ENCODE measurements around the gene SHB.

SHB gene

DNA sequence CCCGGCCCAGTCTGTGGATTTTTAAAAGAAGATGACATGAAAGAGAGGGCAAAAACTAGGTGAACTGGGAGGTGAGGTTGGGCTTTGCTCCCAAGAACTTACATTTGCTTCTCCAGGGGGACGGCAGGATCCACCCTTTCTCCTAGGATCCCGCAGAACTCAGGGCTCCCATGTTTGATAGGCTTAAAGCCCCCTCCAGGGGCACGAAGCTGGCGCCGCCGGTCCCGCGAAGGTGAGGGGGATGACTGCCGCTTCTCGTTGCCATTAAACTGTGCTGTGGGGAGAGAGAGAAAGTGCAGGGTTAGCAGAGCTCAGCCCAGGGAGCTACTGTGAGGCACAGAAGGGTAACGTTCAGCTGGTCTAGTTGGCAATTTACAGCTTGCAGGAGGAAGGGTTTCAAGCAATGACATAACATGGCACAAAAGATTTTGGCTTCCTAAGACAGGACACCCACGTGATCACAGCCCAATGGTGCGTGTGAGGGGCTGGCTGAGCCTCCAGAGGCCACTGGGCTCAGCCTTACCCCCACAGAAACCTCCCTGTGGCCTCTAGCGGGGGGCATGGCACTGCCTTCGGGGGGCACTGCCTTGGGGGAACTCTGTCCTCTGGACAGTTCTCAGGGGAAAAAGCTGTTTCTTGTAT, 113.1 kb downstream of the SHB start:
- no peaks in the 10 kb centered on the region for H3K27me3 ChIP-seq (ENCODE audit: control insufficient read depth, insufficient read depth, low read length)
- H3K36me3 ChIP-seq (ENCODE audit: insufficient read depth, low read length), result peaks cover 24% of the 10 kb centered on the region
- peaks cover 33% of the 10 kb centered on the region for H3K4me1 ChIP-seq (ENCODE audit: control insufficient read depth, insufficient read depth, low read length)
- no peak overlapping the region for H3K4me3 ChIP-seq (ENCODE audit: low read length)
- no peak overlapping the region for H3K4me2 ChIP-seq (ENCODE audit: low read length)
- H3K9me3 ChIP-seq (replicated peaks; ENCODE audit: low read length), result no peaks in the 10 kb centered on the region
- H3K9ac ChIP-seq (ENCODE audit: low read depth, low read length), result no peak overlapping the region

DNA sequence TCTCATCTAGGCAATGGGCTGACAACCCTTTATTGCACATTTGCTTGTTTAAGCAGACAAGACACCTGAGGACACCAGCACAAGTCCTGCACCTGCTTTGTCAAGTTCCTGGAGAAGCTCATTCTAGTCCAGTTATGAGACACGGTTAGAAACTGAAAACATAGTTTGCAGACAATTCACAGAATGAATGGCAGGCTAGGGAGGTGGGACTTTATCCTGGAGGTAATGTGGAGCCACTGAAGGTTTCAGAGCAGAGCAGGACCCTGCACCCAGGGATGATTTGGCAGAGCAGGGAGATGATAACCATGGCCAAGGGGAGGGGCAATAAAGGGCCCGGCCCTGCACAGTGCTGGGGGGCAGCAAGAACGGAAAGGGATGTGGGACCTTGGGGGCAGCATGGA, 114.4 kb downstream of the SHB start:
- Histone ChIP-seq H3K4me3 (ENCODE audit: low read length) (no peak overlapping the region), H3K4me2 (ENCODE audit: low read length) (peak overlapping the region; percentile 74), H3K36me3 (ENCODE audit: insufficient read depth, low read length) (peaks cover 24% of the 10 kb centered on the region), H3K27me3 (ENCODE audit: control insufficient read depth, insufficient read depth, low read length) (no peaks in the 10 kb centered on the region), H3K9ac (ENCODE audit: low read depth, low read length) (peak overlapping the region; percentile 21), H3K9me3 (replicated peaks; ENCODE audit: low read length) (no peaks in the 10 kb centered on the region), H3K4me1 (ENCODE audit: control insufficient read depth, insufficient read depth, low read length) (peaks cover 40% of the 10 kb centered on the region)

DNA sequence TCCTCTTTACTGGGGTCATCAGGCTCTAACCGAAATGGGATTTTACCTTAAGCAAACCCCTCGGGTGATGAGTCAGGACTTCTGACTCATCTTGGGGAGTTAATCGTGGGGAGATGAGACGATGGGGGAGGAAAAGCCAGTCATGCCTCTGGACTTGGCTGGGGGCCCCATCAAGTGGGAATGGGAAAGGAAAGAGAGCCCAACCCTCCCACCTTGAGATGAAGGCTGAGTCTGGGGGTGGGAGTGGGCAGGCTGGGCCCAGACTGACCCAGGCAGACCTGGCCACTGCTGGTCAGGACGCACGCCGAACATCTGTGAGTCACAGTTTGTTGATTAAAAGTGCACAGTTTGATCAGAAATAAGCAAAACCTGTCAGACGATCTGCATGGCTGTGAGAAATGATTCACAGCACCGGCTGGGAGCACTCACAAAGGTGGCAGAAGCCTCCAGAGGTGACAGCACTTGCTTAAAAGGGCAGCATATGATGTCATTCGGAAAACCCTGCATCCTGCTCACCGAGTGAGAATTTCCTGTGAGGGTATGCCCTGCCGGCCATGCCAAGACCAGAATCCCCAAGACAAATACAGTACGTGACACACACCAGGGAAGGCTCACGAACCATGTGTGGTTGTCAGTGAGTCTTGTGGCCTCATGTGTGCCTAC, 115.1 kb downstream of the SHB start:
- Histone ChIP-seq H3K4me2 (ENCODE audit: low read length) (peak overlapping the region; percentile 74), H3K4me1 (ENCODE audit: control insufficient read depth, insufficient read depth, low read length) (peaks cover 44% of the 10 kb centered on the region), H3K9me3 (replicated peaks; ENCODE audit: low read length) (no peaks in the 10 kb centered on the region), H3K4me3 (ENCODE audit: low read length) (peak overlapping the region; percentile 18), H3K36me3 (ENCODE audit: insufficient read depth, low read length) (peaks cover 24% of the 10 kb centered on the region), H3K27me3 (ENCODE audit: control insufficient read depth, insufficient read depth, low read length) (no peaks in the 10 kb centered on the region), H3K9ac (ENCODE audit: low read depth, low read length) (peak overlapping the region; percentile 60)

DNA sequence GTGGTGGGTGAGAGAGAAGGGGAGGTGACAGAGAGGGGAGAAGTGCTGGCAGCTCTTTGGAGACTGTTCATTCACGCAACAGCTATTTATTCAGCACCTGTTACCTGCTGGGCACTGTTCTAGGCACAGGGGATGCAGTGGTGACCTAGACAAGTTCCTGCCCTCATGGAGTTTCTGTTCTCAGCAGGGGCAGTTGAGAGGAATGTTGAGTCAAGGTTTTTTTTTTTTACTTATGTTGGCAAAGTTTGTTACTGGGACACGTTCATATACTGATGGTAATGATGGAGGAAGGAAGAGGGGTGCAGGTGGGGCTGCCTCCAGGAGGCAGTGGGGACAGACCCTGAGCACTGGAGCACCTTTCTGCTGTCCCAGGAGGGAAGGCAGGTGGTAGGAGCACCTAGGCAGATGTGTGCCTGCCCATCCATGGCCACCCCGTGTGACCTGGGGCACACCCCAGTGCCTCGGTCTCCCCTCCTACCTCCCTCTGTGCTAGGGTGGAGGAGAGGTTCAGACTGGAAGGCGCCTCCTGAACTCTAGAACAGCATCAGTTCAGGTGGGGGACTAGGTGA, 115.7 kb downstream of the SHB start:
- peak overlapping the region; percentile 18 for H3K4me3 ChIP-seq (ENCODE audit: low read length)
- peak overlapping the region; percentile 74 for H3K4me2 ChIP-seq (ENCODE audit: low read length)
- no peaks in the 10 kb centered on the region for H3K27me3 ChIP-seq (ENCODE audit: control insufficient read depth, insufficient read depth, low read length)
- no peaks in the 10 kb centered on the region for H3K9me3 ChIP-seq (replicated peaks; ENCODE audit: low read length)
- H3K36me3 ChIP-seq (ENCODE audit: insufficient read depth, low read length), result peaks cover 28% of the 10 kb centered on the region
- H3K9ac ChIP-seq (ENCODE audit: low read depth, low read length), result peak overlapping the region; percentile 60
- H3K4me1 ChIP-seq (ENCODE audit: control insufficient read depth, insufficient read depth, low read length), result peaks cover 44% of the 10 kb centered on the region

DNA sequence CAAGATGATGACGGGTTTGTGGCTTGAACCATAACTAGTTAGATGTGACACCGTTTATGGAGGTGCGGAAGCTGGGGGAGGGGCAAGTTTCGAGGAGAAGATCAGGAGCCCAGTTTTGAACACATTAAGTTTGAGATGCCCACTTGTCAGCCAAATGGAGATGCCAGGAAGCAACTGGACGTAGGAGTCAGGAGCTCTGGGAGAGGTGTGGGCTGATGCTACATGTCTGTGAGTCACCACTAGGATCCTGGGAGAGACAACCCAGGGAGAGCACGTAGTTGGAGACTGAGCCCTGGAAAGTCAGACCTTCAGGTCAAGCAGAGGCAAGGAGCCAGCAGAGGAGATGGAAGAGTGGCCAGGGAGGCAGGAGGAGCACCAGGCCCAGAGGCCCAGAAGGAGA, 116.3 kb downstream of the SHB start:
- peaks cover 28% of the 10 kb centered on the region for H3K36me3 ChIP-seq (ENCODE audit: insufficient read depth, low read length)
- H3K9ac ChIP-seq (ENCODE audit: low read depth, low read length), result no peak overlapping the region
- no peaks in the 10 kb centered on the region for H3K27me3 ChIP-seq (ENCODE audit: control insufficient read depth, insufficient read depth, low read length)
- no peak overlapping the region for H3K4me2 ChIP-seq (ENCODE audit: low read length)
- H3K9me3 ChIP-seq (replicated peaks; ENCODE audit: low read length), result no peaks in the 10 kb centered on the region
- peaks cover 44% of the 10 kb centered on the region for H3K4me1 ChIP-seq (ENCODE audit: control insufficient read depth, insufficient read depth, low read length)
- H3K4me3 ChIP-seq (ENCODE audit: low read length), result no peak overlapping the region

DNA sequence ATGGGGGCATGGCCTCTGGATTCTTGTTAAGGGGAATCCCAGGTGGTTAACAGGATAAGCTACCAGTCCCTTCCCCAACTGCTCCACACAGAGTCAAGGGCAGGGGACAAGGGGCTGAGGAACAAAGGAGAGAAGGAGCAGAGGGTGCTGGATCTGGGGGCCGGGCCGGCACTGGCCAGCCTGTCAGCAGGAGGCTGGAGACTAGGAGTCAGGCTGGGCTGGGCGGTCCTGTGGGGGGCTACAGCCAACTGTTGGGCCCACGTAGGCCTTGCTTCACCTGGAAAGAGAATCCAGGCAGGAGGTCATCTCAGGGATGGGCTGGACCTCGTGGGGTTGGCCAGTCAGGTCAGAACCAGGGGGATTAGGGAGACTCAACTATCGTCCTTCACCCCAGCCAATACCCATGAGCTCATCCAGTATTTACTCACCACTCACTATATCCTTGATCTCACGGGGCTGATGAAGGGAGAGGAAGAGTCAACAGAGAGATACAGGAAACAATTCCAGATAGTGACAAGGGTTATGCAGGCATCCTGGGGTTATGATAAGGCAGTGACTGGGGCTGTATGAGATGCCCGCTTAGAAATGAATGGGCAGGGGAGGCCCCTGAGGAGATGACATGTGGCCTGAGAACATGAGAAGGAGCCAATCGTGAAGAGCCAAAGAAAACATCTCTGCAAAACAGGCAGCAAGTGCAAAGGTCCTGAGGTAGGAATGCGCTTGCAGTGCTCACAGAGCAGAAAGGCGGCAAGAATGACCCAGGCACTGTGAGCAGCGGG, 117.2 kb downstream of the SHB start:
- Histone ChIP-seq H3K9ac (ENCODE audit: low read depth, low read length) (no peak overlapping the region), H3K4me1 (ENCODE audit: control insufficient read depth, insufficient read depth, low read length) (peaks cover 44% of the 10 kb centered on the region), H3K9me3 (replicated peaks; ENCODE audit: low read length) (no peaks in the 10 kb centered on the region), H3K4me2 (ENCODE audit: low read length) (no peak overlapping the region), H3K36me3 (ENCODE audit: insufficient read depth, low read length) (peaks cover 33% of the 10 kb centered on the region), H3K27me3 (ENCODE audit: control insufficient read depth, insufficient read depth, low read length) (no peaks in the 10 kb centered on the region), H3K4me3 (ENCODE audit: low read length) (no peak overlapping the region)

DNA sequence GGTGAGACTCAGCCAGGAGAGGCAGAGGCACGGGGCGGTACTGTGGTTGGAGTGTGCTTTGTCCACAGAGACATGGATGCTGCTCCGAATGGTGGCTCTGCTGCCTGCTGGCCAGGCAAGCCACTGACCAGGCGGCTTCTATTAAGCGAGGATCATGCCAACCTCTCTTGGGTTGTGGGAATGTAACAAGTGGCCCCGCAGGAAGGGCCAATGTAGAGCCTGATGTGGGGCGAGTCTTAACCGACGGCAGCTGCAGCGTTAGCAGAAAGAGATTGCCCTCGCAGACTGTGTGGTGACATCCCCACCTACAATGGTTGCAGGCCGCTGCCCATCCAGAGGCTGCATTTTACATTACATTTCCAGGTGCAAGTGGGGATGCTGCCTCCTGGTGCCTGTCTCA, 118.5 kb downstream of the SHB start:
- H3K36me3 ChIP-seq (ENCODE audit: insufficient read depth, low read length), result peaks cover 35% of the 10 kb centered on the region
- H3K9me3 ChIP-seq (replicated peaks; ENCODE audit: low read length), result no peaks in the 10 kb centered on the region
- H3K4me3 ChIP-seq (ENCODE audit: low read length), result no peak overlapping the region
- H3K27me3 ChIP-seq (ENCODE audit: control insufficient read depth, insufficient read depth, low read length), result no peaks in the 10 kb centered on the region
- no peak overlapping the region for H3K4me2 ChIP-seq (ENCODE audit: low read length)
- H3K9ac ChIP-seq (ENCODE audit: low read depth, low read length), result no peak overlapping the region
- H3K4me1 ChIP-seq (ENCODE audit: control insufficient read depth, insufficient read depth, low read length), result peaks cover 48% of the 10 kb centered on the region

DNA sequence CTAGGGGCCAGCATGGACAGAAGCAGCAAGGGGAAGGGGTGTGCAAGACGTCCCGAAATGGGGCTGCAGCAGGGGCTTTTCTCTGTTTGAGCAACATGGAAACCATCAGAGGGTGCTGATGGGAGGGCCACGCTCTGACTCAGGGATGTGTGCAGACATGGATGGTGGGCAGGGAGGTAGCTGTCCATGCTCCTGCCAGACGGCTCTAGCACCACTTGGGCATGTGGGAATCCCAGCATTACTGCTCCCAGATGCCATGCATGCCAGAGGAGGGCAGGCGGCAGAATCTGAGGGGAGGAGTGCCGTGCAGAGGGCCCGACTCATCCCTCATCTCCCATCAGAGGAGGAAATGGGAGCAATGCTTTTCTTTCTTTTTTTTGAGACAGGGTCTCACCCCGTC, 119.5 kb downstream of the SHB start:
- no peaks in the 10 kb centered on the region for H3K27me3 ChIP-seq (ENCODE audit: control insufficient read depth, insufficient read depth, low read length)
- H3K4me1 ChIP-seq (ENCODE audit: control insufficient read depth, insufficient read depth, low read length), result peaks cover 51% of the 10 kb centered on the region
- H3K9ac ChIP-seq (ENCODE audit: low read depth, low read length), result no peak overlapping the region
- H3K4me2 ChIP-seq (ENCODE audit: low read length), result no peak overlapping the region
- peaks cover 27% of the 10 kb centered on the region for H3K36me3 ChIP-seq (ENCODE audit: insufficient read depth, low read length)
- H3K4me3 ChIP-seq (ENCODE audit: low read length), result no peak overlapping the region
- H3K9me3 ChIP-seq (replicated peaks; ENCODE audit: low read length), result no peaks in the 10 kb centered on the region

DNA sequence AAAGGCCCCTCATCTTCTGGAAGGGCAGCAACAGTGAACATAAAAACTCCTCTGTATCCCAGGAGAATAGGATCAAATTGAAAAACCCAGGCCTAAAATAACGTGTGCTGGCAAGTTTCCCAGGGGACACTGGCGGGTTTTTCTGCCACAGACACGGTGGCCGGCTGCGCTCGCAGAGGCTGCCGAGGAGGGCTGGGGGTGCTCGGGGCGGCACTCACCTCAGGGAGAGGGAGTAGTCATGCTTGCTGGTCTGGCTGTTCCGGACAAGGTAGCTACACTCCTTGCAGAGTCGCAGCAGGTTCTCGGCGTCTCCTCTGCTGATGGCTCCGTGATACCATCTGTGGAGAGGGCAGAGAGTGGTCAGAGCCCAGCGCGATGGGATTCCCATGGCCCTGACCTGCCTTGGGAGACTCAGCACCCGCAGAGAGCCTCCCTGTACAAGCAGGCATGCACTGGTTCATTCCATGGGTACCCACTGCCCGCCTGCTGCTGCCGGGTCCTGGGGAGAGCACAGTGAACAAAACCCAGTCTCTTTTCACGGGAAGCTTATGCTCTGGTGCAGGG, 120.5 kb downstream of the SHB start:
- Histone ChIP-seq H3K9me3 (replicated peaks; ENCODE audit: low read length) (no peaks in the 10 kb centered on the region), H3K9ac (ENCODE audit: low read depth, low read length) (no peak overlapping the region), H3K27me3 (ENCODE audit: control insufficient read depth, insufficient read depth, low read length) (no peaks in the 10 kb centered on the region), H3K4me1 (ENCODE audit: control insufficient read depth, insufficient read depth, low read length) (peaks cover 51% of the 10 kb centered on the region), H3K4me3 (ENCODE audit: low read length) (no peak overlapping the region), H3K4me2 (ENCODE audit: low read length) (no peak overlapping the region), H3K36me3 (ENCODE audit: insufficient read depth, low read length) (peaks cover 27% of the 10 kb centered on the region)

DNA sequence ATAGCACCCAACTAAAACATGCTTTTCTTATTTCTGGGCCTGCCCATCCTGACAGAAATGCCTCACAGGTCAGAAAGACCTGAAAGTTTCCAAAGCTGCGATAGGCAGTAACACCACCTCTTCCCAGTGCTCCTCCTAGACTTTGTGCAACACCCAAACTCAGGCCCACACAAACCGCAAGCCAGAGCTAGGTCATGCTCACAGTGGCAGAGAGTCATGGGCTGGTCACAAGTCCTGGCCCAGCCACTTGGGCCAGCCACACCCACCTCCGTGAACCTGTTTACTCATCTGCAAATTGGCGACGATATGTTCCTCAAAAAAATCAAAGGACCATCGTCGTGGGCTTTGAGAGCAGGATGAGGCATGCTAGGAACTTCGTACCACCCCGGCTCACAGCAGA, 121.0 kb downstream of the SHB start:
- no peaks in the 10 kb centered on the region for H3K9me3 ChIP-seq (replicated peaks; ENCODE audit: low read length)
- peaks cover 51% of the 10 kb centered on the region for H3K4me1 ChIP-seq (ENCODE audit: control insufficient read depth, insufficient read depth, low read length)
- no peak overlapping the region for H3K4me3 ChIP-seq (ENCODE audit: low read length)
- no peak overlapping the region for H3K9ac ChIP-seq (ENCODE audit: low read depth, low read length)
- no peaks in the 10 kb centered on the region for H3K27me3 ChIP-seq (ENCODE audit: control insufficient read depth, insufficient read depth, low read length)
- H3K36me3 ChIP-seq (ENCODE audit: insufficient read depth, low read length), result peaks cover 27% of the 10 kb centered on the region
- H3K4me2 ChIP-seq (ENCODE audit: low read length), result no peak overlapping the region

DNA sequence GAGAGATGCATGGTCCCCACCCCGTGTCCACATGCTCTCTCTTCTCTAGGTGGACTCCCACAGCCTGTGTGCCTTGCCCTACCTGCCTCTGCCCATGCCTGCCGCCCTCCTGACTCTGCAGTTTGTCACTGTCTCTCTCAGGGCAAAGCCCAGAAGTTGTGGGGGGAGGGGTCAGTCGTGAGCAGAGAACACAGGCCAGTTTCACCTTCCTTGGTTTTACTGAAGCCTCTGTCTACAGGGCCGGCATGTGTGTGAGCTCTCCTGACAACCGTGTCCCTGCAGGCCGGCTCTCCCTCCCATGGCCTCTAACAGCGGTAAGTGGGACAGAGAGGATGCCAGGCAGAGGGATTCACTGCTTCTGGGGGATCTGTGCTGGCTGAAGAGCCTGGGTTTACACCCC, 121.6 kb downstream of the SHB start:
- peaks cover 50% of the 10 kb centered on the region for H3K4me1 ChIP-seq (ENCODE audit: control insufficient read depth, insufficient read depth, low read length)
- no peak overlapping the region for H3K4me2 ChIP-seq (ENCODE audit: low read length)
- no peaks in the 10 kb centered on the region for H3K27me3 ChIP-seq (ENCODE audit: control insufficient read depth, insufficient read depth, low read length)
- no peak overlapping the region for H3K4me3 ChIP-seq (ENCODE audit: low read length)
- H3K9me3 ChIP-seq (replicated peaks; ENCODE audit: low read length), result no peaks in the 10 kb centered on the region
- no peak overlapping the region for H3K9ac ChIP-seq (ENCODE audit: low read depth, low read length)
- peaks cover 25% of the 10 kb centered on the region for H3K36me3 ChIP-seq (ENCODE audit: insufficient read depth, low read length)

All from skeletal muscle satellite cell (primary cell).